ENCODE results near the gene RNF13. TPM values are rescaled to one million over a fixed set of nuclear protein-coding genes. Genes with fewer than 3 reads are reported as not detected.

The RNF13 gene
- total and polyA plus RNA-seq, 2 donors (not counting 1 experiment from before 2014, with no cell fraction given) = 38.0 to 86.5 TPM

DNA sequence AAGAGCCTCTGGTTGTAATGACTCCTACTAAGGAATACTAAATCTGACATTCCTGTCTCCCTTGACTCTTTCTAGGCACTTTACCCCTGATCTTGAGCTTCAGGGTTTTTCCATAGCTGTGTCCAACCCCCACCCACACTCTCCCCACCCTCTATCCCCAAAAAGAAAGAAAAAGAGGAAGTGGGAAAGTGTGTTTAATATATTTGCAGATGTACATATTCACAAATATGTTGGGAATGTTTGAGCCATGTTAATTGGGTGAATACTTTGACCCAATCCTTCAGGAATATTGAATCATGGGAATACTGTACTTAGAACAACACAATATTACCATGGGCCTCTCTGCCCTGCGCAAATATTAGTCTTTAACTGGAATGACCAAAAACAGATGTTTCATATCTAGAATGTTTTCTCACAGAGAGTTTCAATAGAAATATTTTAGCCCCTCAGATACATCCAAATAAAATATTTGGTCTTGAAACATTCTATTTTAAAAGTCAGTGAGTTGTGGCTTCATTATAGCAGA is 177.5 kb downstream of the RNF13 start:
- Histone ChIP-seq H3K36me3 (replicated peaks in 1 of 2; ENCODE audit: control extremely low read depth in 1 of 2, control insufficient read depth in 1 of 2, extremely low read depth in 1 of 2, insufficient read depth in 2 of 2, low read length in 1 of 2) (no peaks in the 10 kb centered on the region), H3K79me2 (ENCODE audit: control insufficient read depth, insufficient read depth, low read length) (no peaks in the 10 kb centered on the region), H3K27ac (ENCODE audit: low read length in 2 of 2) (no peak overlapping the region), H4K20me1 (ENCODE audit: control insufficient read depth, insufficient read depth, low read length, poor library complexity, severe bottlenecking) (no peaks in the 10 kb centered on the region), H2AFZ (ENCODE audit: insufficient read depth, low read depth, low read length, poor library complexity, severe bottlenecking) (no peak overlapping the region), H3K9me3 (ENCODE audit: control extremely low read depth in 1 of 3, control insufficient read depth in 2 of 3, insufficient read depth in 1 of 3, low read length in 2 of 3) (peaks cover 0 to 22% (median 7%) of the 10 kb centered on the region in 3 donors), H3K4me3 (ENCODE audit: control extremely low read depth in 1 of 5, extremely low read depth in 1 of 5, insufficient read depth in 1 of 5, low read depth in 2 of 5, low read length in 4 of 5) (no peak overlapping the region), H3K4me1 (ENCODE audit: control insufficient read depth in 2 of 2, insufficient read depth in 2 of 2, low read length in 2 of 2) (no peaks in the 10 kb centered on the region), H3K4me2 (replicated peaks; ENCODE audit: low read depth, low read length, poor library complexity, severe bottlenecking) (no peak overlapping the region), H3K27me3 (replicated peaks in 1 of 4; ENCODE audit: control extremely low read depth in 1 of 4, control insufficient read depth in 3 of 4, insufficient read depth in 4 of 4, low read length in 3 of 4) (peaks cover 0 to 3% (median 0%) of the 10 kb centered on the region in 4 experiments), H3K9ac (ENCODE audit: low read length) (no peak overlapping the region)
- no CpG with 5 or more reads among the region's 1 CpG for WGBS (ENCODE audit: insufficient coverage)
- DNase-seq (no peak), ATAC-seq (ENCODE audit: low read depth) (no peak)
- Mint-ChIP-seq H3K27me3 (peaks cover 32% of the 10 kb centered on the region), H3K9me3 (ENCODE audit: insufficient read depth) (peaks cover under 1% of the 10 kb centered on the region), H3K27ac (no peak overlapping the region), H3K4me1 (no peaks in the 10 kb centered on the region), H3K4me3 (no peak overlapping the region)
- no peak for TF ChIP-seq CTCF (IDR thresholded peaks at IDR 0.05)
- TF ChIP-seq EZH2 (IDR thresholded peaks at IDR 0.05; ENCODE audit: borderline replicate concordance, insufficient read depth, low read depth, low read length, poor library complexity, severe bottlenecking) = no peak
- intact Hi-C loops (cut with micrococcal nuclease) = no loop called here
- ChIA-PET CTCF (interaction anchor here (1.2 kb wide), 1 partner anchor 33 kb away, joined by 3 read pairs; no protein-coding TSS in a partner anchor), POLR2A (no interaction called here)

DNA sequence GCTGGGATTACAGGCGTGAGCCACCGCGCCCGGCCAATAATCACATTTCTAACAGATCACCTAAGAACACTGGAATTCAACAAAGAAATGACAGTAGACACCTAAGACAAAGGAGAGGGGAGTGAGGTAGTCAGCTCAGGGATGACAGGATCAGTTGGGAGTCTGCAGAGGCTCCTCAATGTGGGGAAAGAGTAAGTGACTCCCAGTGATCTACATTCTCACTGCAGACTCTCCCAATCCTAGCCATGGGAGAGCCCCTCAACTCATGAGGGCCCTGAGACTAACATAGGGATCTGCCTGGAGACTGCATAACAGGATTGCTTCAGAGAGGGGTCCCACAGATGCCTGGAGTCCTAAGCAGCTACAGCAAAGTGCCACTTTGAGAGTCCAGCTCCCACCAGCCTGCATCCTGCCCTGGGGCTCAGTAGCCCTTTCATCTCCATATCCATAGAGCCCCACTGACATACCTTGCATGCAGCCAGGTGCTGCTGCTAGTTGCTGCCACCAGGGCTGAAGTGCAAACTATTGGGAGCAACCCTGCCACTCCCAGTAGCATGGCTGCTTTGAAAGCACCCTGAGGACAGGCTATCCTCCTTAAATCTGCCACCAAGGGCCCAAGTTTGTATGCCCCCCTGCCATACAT is 179.5 kb downstream of the RNF13 start:
- H3K27me3 Mint-ChIP-seq = peaks cover 31% of the 10 kb centered on the region

More for the DNA sequence above, 179.5 kb downstream of the RNF13 start:
- ATAC-seq (ENCODE audit: low read depth) (no peak), DNase-seq (no peak)
- CTCF ChIA-PET = no interaction called here
- H3K4me3 ChIP-seq (ENCODE audit: control extremely low read depth in 1 of 5, extremely low read depth in 1 of 5, insufficient read depth in 1 of 5, low read depth in 2 of 5, low read length in 4 of 5) = no peak overlapping the region
- H3K79me2 ChIP-seq (ENCODE audit: control insufficient read depth, insufficient read depth, low read length) = no peaks in the 10 kb centered on the region
- H3K36me3 ChIP-seq (replicated peaks in 1 of 2; ENCODE audit: control extremely low read depth in 1 of 2, control insufficient read depth in 1 of 2, extremely low read depth in 1 of 2, insufficient read depth in 2 of 2, low read length in 1 of 2) = no peaks in the 10 kb centered on the region
- H2AFZ ChIP-seq (ENCODE audit: insufficient read depth, low read depth, low read length, poor library complexity, severe bottlenecking) = no peak overlapping the region
- TF ChIP-seq CTCF (IDR thresholded peaks at IDR 0.05) = no peak
- no peak for TF ChIP-seq EZH2 (IDR thresholded peaks at IDR 0.05; ENCODE audit: borderline replicate concordance, insufficient read depth, low read depth, low read length, poor library complexity, severe bottlenecking)
- no peak overlapping the region for H3K9ac ChIP-seq (ENCODE audit: low read length)
- POLR2A ChIA-PET = no interaction called here
- whole genome bisulfite sequencing (ENCODE audit: insufficient coverage) = no CpG with 5 or more reads among the region's 4 CpGs
- no peak overlapping the region for H3K27ac Mint-ChIP-seq
- peaks cover 1 to 22% (median 9%) of the 10 kb centered on the region in 3 donors for H3K9me3 ChIP-seq (ENCODE audit: control extremely low read depth in 1 of 3, control insufficient read depth in 2 of 3, insufficient read depth in 1 of 3, low read length in 2 of 3)
- peaks cover 0 to 3% (median 0%) of the 10 kb centered on the region in 4 experiments for H3K27me3 ChIP-seq (replicated peaks in 1 of 4; ENCODE audit: control extremely low read depth in 1 of 4, control insufficient read depth in 3 of 4, insufficient read depth in 4 of 4, low read length in 3 of 4)
- H3K4me1 Mint-ChIP-seq = no peaks in the 10 kb centered on the region
- no peaks in the 10 kb centered on the region for H3K4me1 ChIP-seq (ENCODE audit: control insufficient read depth in 2 of 2, insufficient read depth in 2 of 2, low read length in 2 of 2)
- intact Hi-C loops (cut with micrococcal nuclease) = no loop called here
- no peak overlapping the region for H3K27ac ChIP-seq (ENCODE audit: low read length in 2 of 2)
- H4K20me1 ChIP-seq (ENCODE audit: control insufficient read depth, insufficient read depth, low read length, poor library complexity, severe bottlenecking) = no peaks in the 10 kb centered on the region
- H3K4me2 ChIP-seq (replicated peaks; ENCODE audit: low read depth, low read length, poor library complexity, severe bottlenecking) = no peak overlapping the region
- peaks cover 2% of the 10 kb centered on the region for H3K9me3 Mint-ChIP-seq (ENCODE audit: insufficient read depth)
- no peak overlapping the region for H3K4me3 Mint-ChIP-seq
